Measurements from ENCODE around the gene ZNF383.
"Not testable (repeated sequence)": the region's sequence is repeated elsewhere in the genome, so short reads cannot be mapped to it uniquely, and the experiment has no call there.

The ZNF383 gene

DNA sequence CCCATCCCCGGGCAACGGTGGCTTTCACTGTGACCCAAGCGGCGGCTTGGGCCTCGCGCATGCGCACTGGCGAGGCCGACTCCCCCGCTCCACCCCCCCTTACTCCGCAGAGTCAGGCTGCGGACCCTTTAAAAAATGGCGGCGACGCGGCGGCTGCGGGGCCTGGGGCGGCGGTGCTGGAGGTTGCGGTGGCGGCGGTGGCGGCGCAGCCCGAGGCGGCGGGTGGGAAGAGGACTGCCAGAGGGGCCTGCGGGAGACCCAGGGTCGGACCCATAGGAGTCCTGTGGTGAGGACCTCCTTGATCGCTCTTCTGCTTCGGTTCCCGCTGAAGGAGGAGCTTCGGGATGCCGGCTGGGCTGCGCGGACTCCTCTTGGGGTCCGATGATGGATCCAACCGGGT is 76.2 kb downstream of the ZNF383 start:
- DNase-seq = not testable (repeated sequence)
